ENCODE data around the gene AQP3.
"Not testable (repeated sequence)": the region's sequence is repeated elsewhere in the genome, so short reads cannot be mapped to it uniquely, and the experiment has no call there.

The AQP3 gene

DNA sequence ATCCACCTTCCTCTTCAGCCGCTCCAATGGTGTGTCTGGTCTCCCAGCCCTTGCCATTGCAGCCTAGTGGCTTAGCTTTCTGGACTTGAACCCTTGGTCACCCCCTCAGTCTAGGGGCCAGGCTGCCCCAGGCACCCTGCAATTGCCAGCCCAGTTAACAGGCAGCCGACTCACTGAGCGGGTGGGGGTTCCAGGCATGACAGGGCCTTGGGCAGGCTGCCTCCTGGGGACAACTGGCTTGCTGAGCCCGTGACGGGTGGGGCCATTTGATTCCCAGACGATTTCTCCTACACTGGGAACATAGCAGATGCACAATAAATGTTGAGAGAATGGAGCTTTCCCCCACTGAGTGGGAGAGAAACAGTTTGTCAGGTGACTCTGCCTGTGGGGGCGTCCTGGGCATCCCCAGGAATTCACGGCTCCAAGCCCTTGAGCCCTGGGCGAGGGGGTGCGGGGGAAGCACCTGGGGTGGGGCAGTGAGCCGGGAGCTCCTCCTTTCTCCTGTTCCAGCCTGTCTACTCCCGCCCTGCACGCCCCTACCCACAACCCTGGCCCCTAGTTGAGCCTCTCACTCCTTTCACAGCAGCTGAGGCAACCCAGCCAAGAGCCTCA lies 32.4 kb downstream of the AQP3 start:
- TF ChIP-seq, protein P1, sequence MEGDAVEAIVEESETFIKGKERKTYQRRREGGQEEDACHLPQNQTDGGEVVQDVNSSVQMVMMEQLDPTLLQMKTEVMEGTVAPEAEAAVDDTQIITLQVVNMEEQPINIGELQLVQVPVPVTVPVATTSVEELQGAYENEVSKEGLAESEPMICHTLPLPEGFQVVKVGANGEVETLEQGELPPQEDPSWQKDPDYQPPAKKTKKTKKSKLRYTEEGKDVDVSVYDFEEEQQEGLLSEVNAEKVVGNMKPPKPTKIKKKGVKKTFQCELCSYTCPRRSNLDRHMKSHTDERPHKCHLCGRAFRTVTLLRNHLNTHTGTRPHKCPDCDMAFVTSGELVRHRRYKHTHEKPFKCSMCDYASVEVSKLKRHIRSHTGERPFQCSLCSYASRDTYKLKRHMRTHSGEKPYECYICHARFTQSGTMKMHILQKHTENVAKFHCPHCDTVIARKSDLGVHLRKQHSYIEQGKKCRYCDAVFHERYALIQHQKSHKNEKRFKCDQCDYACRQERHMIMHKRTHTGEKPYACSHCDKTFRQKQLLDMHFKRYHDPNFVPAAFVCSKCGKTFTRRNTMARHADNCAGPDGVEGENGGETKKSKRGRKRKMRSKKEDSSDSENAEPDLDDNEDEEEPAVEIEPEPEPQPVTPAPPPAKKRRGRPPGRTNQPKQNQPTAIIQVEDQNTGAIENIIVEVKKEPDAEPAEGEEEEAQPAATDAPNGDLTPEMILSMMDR (IDR thresholded peaks at IDR 0.05; ENCODE audit: control extremely low read depth, extremely low read depth, low read depth, missing control alignments): no peak
- DNase-seq (ENCODE audit: extremely low spot score): no peak
- POLR2A ChIA-PET: no interaction called here
- CTCF ChIA-PET: interaction anchor here (0.6 to 4.6 kb wide), 34 partner anchors 8 to 307 kb away, joined by 3 to 25 read pairs (median 5); partner anchors contain the start of genes AQP3, AQP7 and NOL6

DNA sequence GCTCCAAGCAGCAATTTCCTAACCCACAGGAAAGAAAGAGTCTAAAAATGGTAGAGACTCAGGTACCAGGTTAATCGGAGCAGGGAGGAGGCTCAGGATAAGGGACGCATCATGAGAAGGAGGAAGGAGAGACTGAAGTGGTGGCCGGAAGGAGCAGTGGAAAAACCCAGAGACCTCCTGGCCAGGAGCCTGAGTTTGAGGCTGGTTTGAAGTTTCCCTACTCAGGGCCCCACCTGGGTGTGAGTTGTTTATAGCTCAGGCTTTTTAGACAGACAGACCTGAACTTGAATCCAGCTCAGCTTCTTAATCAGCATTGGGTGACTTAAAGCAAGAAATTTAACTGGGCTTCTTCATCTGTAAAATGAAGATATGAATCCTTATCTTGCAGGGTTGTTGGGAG lies 33.1 kb downstream of the AQP3 start:
- TF ChIP-seq, protein P1 (IDR thresholded peaks at IDR 0.05; ENCODE audit: control extremely low read depth, extremely low read depth, low read depth, missing control alignments): no peak
- no peak for DNase-seq (ENCODE audit: extremely low spot score)
- POLR2A ChIA-PET: no interaction called here
- CTCF ChIA-PET: interaction anchor here (0.9 to 4.6 kb wide), 14 partner anchors 11 to 131 kb away, joined by 3 to 25 read pairs (median 12); partner anchors contain the start of genes AQP3 and AQP7

DNA sequence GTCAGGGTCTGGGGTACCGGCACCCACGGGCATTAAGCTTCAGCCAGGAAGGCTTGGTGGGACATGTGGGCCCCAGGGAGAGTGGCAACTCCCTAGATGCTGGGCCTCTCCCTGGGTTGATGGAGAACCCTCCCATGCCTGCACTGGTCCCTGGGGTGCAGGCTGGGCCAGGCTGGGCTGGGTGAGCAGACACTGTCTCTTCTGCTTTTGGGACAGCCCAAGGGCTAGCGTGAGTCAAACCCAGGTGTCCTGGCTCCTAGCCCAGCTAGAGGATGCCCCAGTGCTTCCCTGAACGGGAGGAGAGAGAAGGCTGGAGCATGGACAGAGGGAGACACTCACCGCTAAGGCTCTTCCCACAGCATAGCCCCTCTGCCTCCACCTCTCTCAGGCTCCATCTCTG lies 39.3 kb downstream of the AQP3 start:
- ChIA-PET CTCF (interaction anchor here (1.3 to 1.4 kb wide), 2 partner anchors 7 to 42 kb away, joined by 3 to 6 read pairs; no protein-coding TSS in a partner anchor), POLR2A (no interaction called here)
- TF ChIP-seq, protein P1 (IDR thresholded peaks at IDR 0.05; ENCODE audit: control extremely low read depth, extremely low read depth, low read depth, missing control alignments): no peak
- no peak for DNase-seq (ENCODE audit: extremely low spot score)

DNA sequence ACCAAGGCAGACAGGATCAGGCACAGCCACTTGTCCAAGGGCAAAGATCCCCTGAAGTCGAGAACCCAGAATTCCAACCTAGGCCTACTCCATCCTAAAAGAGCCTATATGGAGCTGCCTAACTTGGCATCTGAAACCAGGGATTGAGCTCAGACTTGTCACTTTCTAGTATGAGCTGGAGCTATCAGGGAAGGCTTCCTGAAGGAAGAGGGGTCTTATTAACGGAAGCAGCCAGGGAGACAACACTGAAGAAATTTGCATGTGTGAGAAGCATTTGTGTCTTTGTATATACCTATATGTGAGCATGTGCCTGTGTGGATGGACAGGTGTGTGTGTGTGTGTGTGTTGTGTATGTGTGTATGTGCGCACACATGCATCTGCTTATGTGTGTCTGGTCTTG lies 40.3 kb downstream of the AQP3 start:
- no peak for DNase-seq (ENCODE audit: extremely low spot score)
- TF ChIP-seq, protein P1 (IDR thresholded peaks at IDR 0.05; ENCODE audit: control extremely low read depth, extremely low read depth, low read depth, missing control alignments): no peak
- POLR2A ChIA-PET: no interaction called here
- CTCF ChIA-PET: interaction anchor here (1.4 kb wide), 1 partner anchor 8 kb away, joined by 6 read pairs; no protein-coding TSS in a partner anchor

DNA sequence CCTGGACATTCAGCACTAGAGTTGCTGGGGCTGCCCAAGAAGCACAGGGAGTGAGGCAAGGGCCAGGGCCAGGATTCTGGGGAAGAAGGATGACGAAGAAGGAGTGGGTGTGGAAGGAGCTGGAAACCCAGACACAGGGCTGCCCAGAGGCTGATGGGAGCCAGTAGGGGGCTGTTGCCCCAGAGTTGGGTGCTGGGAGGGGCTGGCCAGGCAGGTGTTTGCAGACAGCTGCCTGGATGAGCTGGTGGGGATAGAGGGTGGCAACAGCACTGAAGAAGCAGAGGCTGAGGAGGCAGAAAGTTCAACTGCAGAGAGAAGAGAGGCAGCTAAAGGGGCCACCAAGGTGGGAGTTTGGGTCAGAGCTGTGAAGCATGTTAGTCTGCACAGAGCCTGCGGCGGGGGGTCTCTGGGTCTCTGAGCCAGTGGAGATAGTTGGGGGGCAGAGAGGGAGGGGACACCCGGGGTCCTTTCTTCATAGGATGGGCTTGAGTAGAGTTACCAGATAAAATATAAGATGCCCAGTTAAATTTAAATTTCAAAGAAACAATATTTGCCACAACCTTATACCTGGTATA lies 42.5 kb downstream of the AQP3 start:
- no peak for DNase-seq (ENCODE audit: extremely low spot score)
- ChIA-PET CTCF (interaction anchor here (0.6 to 5.3 kb wide), 6 partner anchors 10 to 651 kb away, joined by 3 to 58 read pairs (median 16); no protein-coding TSS in a partner anchor), POLR2A (no interaction called here)
- TF ChIP-seq, protein P1 (IDR thresholded peaks at IDR 0.05; ENCODE audit: control extremely low read depth, extremely low read depth, low read depth, missing control alignments): no peak

DNA sequence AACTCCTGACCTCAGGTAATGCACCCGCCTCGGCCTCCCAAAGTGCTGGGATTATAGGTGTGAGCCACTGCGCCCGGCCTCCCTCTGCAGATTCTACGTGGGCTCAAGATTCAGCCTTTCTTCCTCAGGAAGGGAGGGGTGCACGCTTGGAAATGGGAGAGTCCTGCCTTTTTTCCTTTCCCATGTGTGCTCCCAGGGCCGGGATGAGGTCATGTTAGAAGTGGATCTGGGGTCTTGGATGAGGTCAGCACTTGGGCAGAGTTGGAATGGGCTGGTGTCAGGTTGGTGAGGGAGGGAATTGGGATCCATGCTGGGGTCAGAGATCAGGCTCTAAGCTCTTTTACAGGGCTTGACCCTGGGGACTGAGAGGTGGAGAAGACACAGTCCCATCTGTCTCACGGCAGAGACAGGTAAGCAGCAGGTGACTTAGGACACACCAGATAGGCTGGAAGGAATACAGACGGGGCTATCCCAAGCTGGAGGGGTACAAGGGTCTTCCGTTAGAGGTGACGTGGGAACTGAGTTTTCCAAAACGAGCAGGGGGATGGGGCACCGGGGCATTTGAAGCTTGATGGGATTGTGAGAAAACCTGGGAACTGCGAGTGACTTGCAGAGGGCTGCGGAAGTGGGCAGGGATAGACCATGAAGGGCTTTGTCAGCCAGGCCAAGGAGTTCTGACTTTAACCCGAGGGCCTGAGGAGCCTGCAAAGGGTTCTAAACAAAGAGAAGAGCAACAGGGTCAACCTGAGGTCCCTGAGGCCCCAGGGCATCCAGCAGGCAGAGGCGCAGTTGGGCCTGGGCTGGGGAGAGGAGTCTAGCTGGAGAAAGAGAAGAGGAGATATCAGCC lies 43.2 kb downstream of the AQP3 start:
- DNase-seq (ENCODE audit: extremely low spot score): no peak
- CTCF ChIA-PET: interaction anchor here (0.6 to 5.3 kb wide), 19 partner anchors 8 to 652 kb away, joined by 3 to 58 read pairs (median 5); partner anchors contain the start of genes AQP3 and NOL6
- POLR2A ChIA-PET: no interaction called here
- TF ChIP-seq, protein P1 (IDR thresholded peaks at IDR 0.05; ENCODE audit: control extremely low read depth, extremely low read depth, low read depth, missing control alignments): no peak

DNA sequence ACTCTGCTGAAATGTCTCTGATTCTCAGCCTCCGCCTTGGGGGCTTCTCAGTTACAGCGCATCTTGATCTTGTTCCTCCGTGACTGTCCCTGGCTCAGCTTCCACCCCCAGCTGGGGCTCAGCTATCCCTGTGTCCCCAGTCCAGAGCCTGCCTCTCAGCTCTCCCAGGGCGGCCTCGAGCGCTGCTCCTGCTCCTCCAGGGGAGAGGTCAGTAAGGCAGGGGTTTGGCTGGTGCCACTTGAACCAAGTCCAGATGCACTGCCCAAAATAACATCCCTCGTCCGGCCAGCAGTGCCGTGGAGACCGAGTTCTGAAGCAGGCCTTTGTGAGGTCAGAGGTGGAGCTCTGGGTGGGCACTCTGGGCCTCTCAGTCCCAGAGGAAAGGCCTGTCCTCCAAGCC lies 45.0 kb downstream of the AQP3 start, which contains the start of gene AQP7:
TSS of gene AQP7 (minus strand) at position 198 of the 400 bp plus-strand sequence. CDS start 1,306 bp downstream, outside the sequence.
- CTCF ChIA-PET: interaction anchor here (0.6 to 5.3 kb wide), 8 partner anchors 7 to 319 kb away, joined by 3 to 58 read pairs (median 6); no protein-coding TSS in a partner anchor
- DNase-seq (ENCODE audit: extremely low spot score); POLR2A ChIA-PET: not testable (repeated sequence)

DNA sequence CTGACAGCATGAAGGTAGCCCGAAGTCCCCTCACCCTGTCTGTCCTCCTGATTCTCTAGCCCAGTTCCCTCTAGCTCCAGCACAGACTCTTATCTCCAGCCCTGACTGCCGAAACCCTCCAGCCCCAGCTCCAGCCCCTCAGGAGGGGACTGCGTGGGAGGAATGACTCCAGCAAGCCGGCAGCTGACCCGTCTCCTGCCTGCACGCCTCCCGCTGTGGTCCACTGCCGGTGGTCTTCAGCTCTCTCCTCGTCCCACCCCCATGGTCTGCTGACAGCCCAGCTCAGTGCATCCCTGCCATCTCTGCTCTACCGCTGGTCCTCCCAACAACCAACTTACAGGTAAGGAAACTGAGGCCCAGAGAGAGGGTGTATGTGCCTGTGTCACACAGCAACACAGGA lies 45.6 kb downstream of the AQP3 start:
- DNase-seq (ENCODE audit: extremely low spot score); POLR2A ChIA-PET: not testable (repeated sequence)
- CTCF ChIA-PET: interaction anchor here (5.3 kb wide), 1 partner anchor 13 kb away, joined by 25 read pairs; no protein-coding TSS in a partner anchor

DNA sequence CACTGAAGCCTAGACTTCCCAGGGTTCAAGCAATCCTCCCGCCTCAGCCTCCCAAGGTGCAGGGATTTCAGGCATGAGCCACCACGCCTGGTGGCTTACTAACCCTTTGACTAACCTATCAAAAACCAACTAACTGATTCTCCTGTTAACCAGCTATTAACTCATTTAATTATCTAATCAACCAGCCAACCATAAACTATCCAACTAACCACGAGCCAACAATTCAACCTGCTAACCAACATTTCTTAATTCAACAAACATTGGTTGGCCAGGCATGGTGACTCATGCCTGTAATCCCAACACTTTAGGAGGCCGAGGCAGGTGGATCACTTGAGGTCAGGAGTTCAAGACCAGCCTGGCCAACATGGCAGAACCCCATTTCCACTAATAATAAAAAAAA lies 48.3 kb downstream of the AQP3 start:
- POLR2A ChIA-PET; DNase-seq (ENCODE audit: extremely low spot score): not testable (repeated sequence)
- CTCF ChIA-PET: interaction anchor here (0.8 to 2.7 kb wide), 2 partner anchors 24 to 63 kb away, joined by 4 to 14 read pairs; no protein-coding TSS in a partner anchor

Measured in GM10248 (cell line).